AG10803 (cell line): ENCODE measurements around the gene MSANTD1.

ENCODE experiments used
- DNase-seq: peaks from one replicate; pipeline ENCODE4 v3.0.0; 2010; ENCODE audit warnings: low read depth
- H3K4me3 ChIP-seq: 2 replicates; pipeline ENCODE4 v1.5.1; 2011; ENCODE audit warnings: mild to moderate bottlenecking, low read length, control low read depth
- CTCF ChIP-seq: conservative IDR thresholded peaks from 2 replicates; pipeline ENCODE4 v1.5.1; 2011; ENCODE audit warnings: mild to moderate bottlenecking, low read length, control low read depth, inconsistent platforms

The MSANTD1 gene

GRCh38 chr4:3291969-3292570, 43.1 kb downstream of the MSANTD1 start:
- peak; percentile 49 for DNase-seq
- no peak for TF ChIP-seq CTCF

GRCh38 chr4:3292571-3293400, 43.8 kb downstream of the MSANTD1 start, which contains the start of gene RGS12:
TSS of gene RGS12 (plus strand) at chr4:3293021. CDS start at chr4:3316171, 23,150 bp downstream.
- TF ChIP-seq CTCF = no peak
- peak; percentile 93 for DNase-seq

More at GRCh38 chr4:3291969-3292570, 43.1 kb downstream of the MSANTD1 start:
- H3K4me3 ChIP-seq = peak overlapping the region; percentile 84

GRCh38 chr4:3293401-3294391, 44.7 kb downstream of the MSANTD1 start:
- DNase-seq = no peak
- peak overlapping the region; percentile 78 for H3K4me3 ChIP-seq
- TF ChIP-seq CTCF = no peak

More at GRCh38 chr4:3292571-3293400, 43.8 kb downstream of the MSANTD1 start, which contains the start of gene RGS12:
- H3K4me3 ChIP-seq = peak within 1 kb of the TSS; percentile 84

- peak overlapping the region; percentile 78 for H3K4me3 ChIP-seq
- DNase-seq = no peak
- no peak for TF ChIP-seq CTCF
Measured at GRCh38 chr4:3294401-3295241, 45.7 kb downstream of the MSANTD1 start.

GRCh38 chr4:3295837-3296624, 47.1 kb downstream of the MSANTD1 start:
- no peak overlapping the region for H3K4me3 ChIP-seq
- no peak for DNase-seq
- no peak for TF ChIP-seq CTCF
